22Rv1 (cell line): ENCODE data around the gene PPFIBP2.

ENCODE experiments used
- H3K27ac ChIP-seq: fragments of 450-650 bp; 2 replicates; pipeline ENCODE4 v1.5.1; 2017
- CTCF ChIP-seq: fragments of 450-650 bp; IDR thresholded peaks from 2 replicates; pipeline ENCODE4 v1.5.1; 2017; ENCODE audit warnings: mild to moderate bottlenecking
- ZFX ChIP-seq: fragments of 450-650 bp; IDR thresholded peaks from 2 replicates; pipeline ENCODE4 v1.6.1; 2017; ENCODE audit warnings: antibody characterized with exemption, borderline replicate concordance

The PPFIBP2 gene

GRCh38 chr11:7552666-7553065 lies 38.9 kb downstream of the PPFIBP2 start:
- H3K27ac ChIP-seq: no peak overlapping the region
- no peak for TF ChIP-seq ZFX
- TF ChIP-seq CTCF: no peak

GRCh38 chr11:7555052-7555699 lies 41.4 kb downstream of the PPFIBP2 start:
- peak overlapping the region; percentile 78 for H3K27ac ChIP-seq
- TF ChIP-seq CTCF: no peak
- no peak for TF ChIP-seq ZFX

- TF ChIP-seq CTCF (no peak), ZFX (no peak)
Measured at GRCh38 chr11:7558046-7558445, 44.2 kb downstream of the PPFIBP2 start.

GRCh38 chr11:7559398-7560283 lies 45.8 kb downstream of the PPFIBP2 start:
- no peak overlapping the region for H3K27ac ChIP-seq
- no peak for TF ChIP-seq ZFX

More at GRCh38 chr11:7558046-7558445, 44.2 kb downstream of the PPFIBP2 start:
- H3K27ac ChIP-seq: no peak overlapping the region

GRCh38 chr11:7561562-7561961 lies 47.8 kb downstream of the PPFIBP2 start:
- no peak overlapping the region for H3K27ac ChIP-seq
- TF ChIP-seq CTCF (no peak), ZFX (no peak)

GRCh38 chr11:7563281-7563680 lies 49.5 kb downstream of the PPFIBP2 start:
- H3K27ac ChIP-seq: no peak overlapping the region
- TF ChIP-seq ZFX: no peak
- no peak for TF ChIP-seq CTCF

- H3K27ac ChIP-seq: no peak overlapping the region
- TF ChIP-seq CTCF (no peak), ZFX (no peak)
Measured at GRCh38 chr11:7564803-7565202, 51.0 kb downstream of the PPFIBP2 start.
